Measurements from ENCODE around the gene KCNMB4.

Gene KCNMB4

GRCh38 chr12:70459786-70460185 is 93.7 kb downstream of the KCNMB4 start:
- TF ChIP-seq CTCF (IDR thresholded peaks at IDR 0.05; ENCODE audit: low read depth, low read length): no peak
- in situ Hi-C loops (cut with HindIII; ENCODE audit: low sequenced_read_pairs): no loop called here
- DNase-seq (ENCODE audit: low read depth, low spot score): no peak
- H3K4me3 ChIP-seq (ENCODE audit: low read depth, low read length): no peak overlapping the region

GRCh38 chr12:70463997-70464396 is 97.9 kb downstream of the KCNMB4 start:
- TF ChIP-seq CTCF (IDR thresholded peaks at IDR 0.05; ENCODE audit: low read depth, low read length): no peak
- in situ Hi-C loops (cut with HindIII; ENCODE audit: low sequenced_read_pairs): no loop called here

GRCh38 chr12:70466753-70467152 is 100.7 kb downstream of the KCNMB4 start:
- no peak overlapping the region for H3K4me3 ChIP-seq (ENCODE audit: low read depth, low read length)
- in situ Hi-C loops (cut with HindIII; ENCODE audit: low sequenced_read_pairs): no loop called here
- DNase-seq (ENCODE audit: low read depth, low spot score): no peak
- no peak for TF ChIP-seq CTCF (IDR thresholded peaks at IDR 0.05; ENCODE audit: low read depth, low read length)

More at GRCh38 chr12:70463997-70464396, 97.9 kb downstream of the KCNMB4 start:
- no peak for DNase-seq (ENCODE audit: low read depth, low spot score)
- no peak overlapping the region for H3K4me3 ChIP-seq (ENCODE audit: low read depth, low read length)

- in situ Hi-C loops (cut with HindIII; ENCODE audit: low sequenced_read_pairs): no loop called here
- no peak overlapping the region for H3K4me3 ChIP-seq (ENCODE audit: low read depth, low read length)
- TF ChIP-seq CTCF (IDR thresholded peaks at IDR 0.05; ENCODE audit: low read depth, low read length): no peak
- DNase-seq (ENCODE audit: low read depth, low spot score): no peak
These were observed 101.4 kb downstream of the KCNMB4 start for GRCh38 chr12:70467476-70467875.

- H3K4me3 ChIP-seq (ENCODE audit: low read depth, low read length): no peak overlapping the region
- TF ChIP-seq CTCF (IDR thresholded peaks at IDR 0.05; ENCODE audit: low read depth, low read length): no peak
These were observed 102.0 kb downstream of the KCNMB4 start for GRCh38 chr12:70467918-70468733.

GRCh38 chr12:70468741-70469140 is 102.7 kb downstream of the KCNMB4 start:
- no peak for DNase-seq (ENCODE audit: low read depth, low spot score)
- TF ChIP-seq CTCF (IDR thresholded peaks at IDR 0.05; ENCODE audit: low read depth, low read length): no peak
- in situ Hi-C loops (cut with HindIII; ENCODE audit: low sequenced_read_pairs): no loop called here
- no peak overlapping the region for H3K4me3 ChIP-seq (ENCODE audit: low read depth, low read length)

More at GRCh38 chr12:70467918-70468733, 102.0 kb downstream of the KCNMB4 start:
- in situ Hi-C loops (cut with HindIII; ENCODE audit: low sequenced_read_pairs): no loop called here
- DNase-seq (ENCODE audit: low read depth, low spot score): no peak
